Bronchial epithelial cell (primary cell): ENCODE results near the gene BANK1. TPM values are rescaled to one million over a fixed set of nuclear protein-coding genes. Genes with fewer than 3 reads are reported as not detected.
A peak's percentile ranks its signal among the peaks of the same experiment; 100 is the strongest.

Experiments
- DNase-seq: peaks from one replicate; pipeline ENCODE4 v3.0.0-alpha.2; 2010; ENCODE audit warnings: low read depth
- FAIRE-seq: peaks from 2 replicates; lab custom pipeline; 2011; peaks lifted over from hg19 to GRCh38; lab: Jason Lieb, UNC
- H3K27me3 ChIP-seq: 2 replicates; pipeline ENCODE4 v1.5.1; 2011; ENCODE audit warnings: low read length; ENCODE audit not compliant: control insufficient read depth, insufficient read depth
- H3K36me3 ChIP-seq: 2 replicates; pipeline ENCODE4 v1.5.1; 2011; ENCODE audit warnings: low read length; ENCODE audit not compliant: control insufficient read depth, insufficient read depth
- H3K4me3 ChIP-seq: 2 replicates; pipeline ENCODE4 v1.5.1; 2011; ENCODE audit warnings: mild to moderate bottlenecking, low read depth, low read length, control low read depth
- CTCF ChIP-seq: IDR thresholded peaks from 2 replicates; pipeline ENCODE4 v1.5.1; 2011; ENCODE audit warnings: mild to moderate bottlenecking, moderate library complexity, low read length, control low read depth, inconsistent platforms; ENCODE audit not compliant: insufficient read depth, severe bottlenecking
- total RNA-seq: library from RNA; depleted of rRNA; stranded (reverse); fragments of >200 nt; gene quantifications from 2 replicates; pipeline ENCODE4 v1.2.1, GENCODE V29; 2014

BANK1 gene
- total RNA-seq, 1 donor from 2014 or later, result 0.26 TPM

GRCh38 chr4:101942891-101943290, 152.4 kb downstream of the BANK1 start:
- FAIRE-seq, result no peak

GRCh38 chr4:101944649-101945048, 154.1 kb downstream of the BANK1 start:
- FAIRE-seq (no peak), DNase-seq (peak; percentile 67)
- Histone ChIP-seq H3K27me3 (no peaks in the 10 kb centered on the region), H3K4me3 (no peak overlapping the region), H3K36me3 (no peaks in the 10 kb centered on the region)
- no peak for TF ChIP-seq CTCF

More at GRCh38 chr4:101942891-101943290, 152.4 kb downstream of the BANK1 start:
- no peak for TF ChIP-seq CTCF
- no peak overlapping the region for H3K4me3 ChIP-seq
- H3K27me3 ChIP-seq, result no peaks in the 10 kb centered on the region
- H3K36me3 ChIP-seq, result no peaks in the 10 kb centered on the region
- DNase-seq, result no peak

- no peak for DNase-seq
- Histone ChIP-seq H3K36me3 (no peaks in the 10 kb centered on the region), H3K27me3 (no peaks in the 10 kb centered on the region), H3K4me3 (no peak overlapping the region)
- FAIRE-seq, result no peak
- TF ChIP-seq CTCF, result no peak
Observed at GRCh38 chr4:101948055-101948454, 157.5 kb downstream of the BANK1 start.

GRCh38 chr4:101948951-101949350, 158.4 kb downstream of the BANK1 start:
- no peak for DNase-seq
- Histone ChIP-seq H3K36me3 (no peaks in the 10 kb centered on the region), H3K4me3 (no peak overlapping the region), H3K27me3 (no peaks in the 10 kb centered on the region)
- no peak for FAIRE-seq
- TF ChIP-seq CTCF, result no peak

GRCh38 chr4:101950258-101950979, 159.9 kb downstream of the BANK1 start:
- H3K4me3 ChIP-seq, result no peak overlapping the region
- H3K36me3 ChIP-seq, result no peaks in the 10 kb centered on the region
- no peak for TF ChIP-seq CTCF
- DNase-seq, result no peak
- FAIRE-seq, result no peak
- H3K27me3 ChIP-seq, result no peaks in the 10 kb centered on the region

GRCh38 chr4:101952985-101953384, 162.5 kb downstream of the BANK1 start:
- no peak for TF ChIP-seq CTCF
- FAIRE-seq, result no peak
- no peaks in the 10 kb centered on the region for H3K36me3 ChIP-seq

More at GRCh38 chr4:101952985-101953384, 162.5 kb downstream of the BANK1 start:
- Histone ChIP-seq H3K27me3 (no peaks in the 10 kb centered on the region), H3K4me3 (no peak overlapping the region)
- no peak for DNase-seq
